Neural cell (in vitro differentiated cells): ENCODE data around the gene CASP3.

Source experiments
- CTCF ChIP-seq: fragments of 450-650 bp; IDR thresholded peaks from 2 replicates; pipeline ENCODE4 v1.5.1; 2014; ENCODE audit warnings: antibody characterized with exemption, mild to moderate bottlenecking, moderate library complexity; ENCODE audit not compliant: poor library complexity, severe bottlenecking
- EZH2 ChIP-seq: fragments of 200-600, 300-800 bp; shearing (Covaris generic), sonication (generic); IDR thresholded peaks from 2 replicates; pipeline ENCODE4 v1.6.1; 2014; ENCODE audit warnings: antibody characterized with exemption, low read length, borderline replicate concordance, mild to moderate bottlenecking; ENCODE audit not compliant: insufficient read depth, poor library complexity, severe bottlenecking

DNA sequence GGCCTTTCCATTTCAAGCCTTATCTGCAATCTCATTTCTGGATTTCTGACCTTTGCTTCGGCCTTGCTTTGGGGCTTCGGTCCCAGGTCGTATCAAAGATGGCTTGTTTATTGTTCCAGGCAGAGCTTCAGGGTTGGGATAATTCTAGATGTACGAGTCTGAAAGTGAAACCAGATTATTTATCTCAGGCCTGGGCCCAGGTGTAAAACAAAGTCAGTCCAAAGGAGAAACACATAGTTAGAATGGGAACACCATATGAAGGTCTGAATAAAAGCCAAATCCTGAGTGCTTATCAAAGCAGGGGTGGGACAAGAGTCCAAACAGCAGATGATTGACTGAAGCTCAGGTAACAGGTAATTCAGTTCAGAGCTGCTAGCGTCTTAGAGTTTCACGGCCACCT lies 17.4 kb upstream of the CASP3 start:
- TF ChIP-seq CTCF: no peak
- TF ChIP-seq EZH2: no peak
